ENCODE results near the gene BTK. TPM values are rescaled to one million over a fixed set of nuclear protein-coding genes. Genes with fewer than 3 reads are reported as not detected.

The BTK gene
- total RNA-seq, 1 experiment from 2014 or later: 0.37 TPM

GRCh38 chrX:101407167-101407747 is 21.3 kb upstream of the BTK start:
- H3K4me2 ChIP-seq (ENCODE audit: low read length): peak overlapping the region; percentile 67
- no peaks in the 10 kb centered on the region; a peak in 3 of 4 replicates for H3K36me3 ChIP-seq (ENCODE audit: control insufficient read depth in 1 of 2, insufficient read depth in 2 of 2, low read length in 2 of 2)
- H3K27ac ChIP-seq (ENCODE audit: low read depth, low read length): peak overlapping the region; percentile 79
- RAD21 ChIA-PET (ENCODE audit: low non-redundant PET in 1 of 2, low total read pairs in 2 of 2, uncharacterized antibody in 2 of 2, unreplicated experiment in 2 of 2): no interaction called here
- intact Hi-C loops (cut with micrococcal nuclease): no loop called here
- H3K79me2 ChIP-seq (ENCODE audit: insufficient read depth, low read length): peaks cover 69% of the 10 kb centered on the region
- no peaks in the 10 kb centered on the region for H3K9me2 ChIP-seq (ENCODE audit: insufficient read depth)
- H3K27me3 ChIP-seq (ENCODE audit: insufficient read depth, low read length): no peaks in the 10 kb centered on the region
- H3K4me1 ChIP-seq (ENCODE audit: control insufficient read depth in 1 of 2, insufficient read depth in 2 of 2, low read length in 2 of 2): 0 out of 4 replicates have a peak, but pooled peaks cover 0 to 3% of the 10 kb centered on the region in 2 experiments
- CTCF ChIA-PET: interaction anchor here (0.9 kb wide), 1 partner anchor 17 kb away, joined by 3 read pairs; the partner anchor contains the start of gene RPL36A
- no peaks in the 10 kb centered on the region for H3K9me3 ChIP-seq (ENCODE audit: control insufficient read depth in 1 of 2, insufficient read depth in 1 of 2, low read depth in 1 of 2, low read length in 2 of 2)
- H2AFZ ChIP-seq (ENCODE audit: low read depth, low read length, poor library complexity, severe bottlenecking): no peak overlapping the region
- ATAC-seq (no peak; the same call in 1 of the 2 replicates), DNase-seq (ENCODE audit: low read depth, low spot score) (no peak)
- H3K9ac ChIP-seq (ENCODE audit: low read length): peak overlapping the region; percentile 91
- no peak for TF ChIP-seq EGR1 (IDR thresholded peaks at IDR 0.05; ENCODE audit: low read depth)
- TF ChIP-seq FOSL1 (IDR thresholded peaks at IDR 0.05; ENCODE audit: low read depth): no peak
- TF ChIP-seq POLR2AphosphoS5 (IDR thresholded peaks at IDR 0.05; ENCODE audit: low read depth, low read length): no peak
- no peak for TF ChIP-seq EZH2phosphoT487 (IDR thresholded peaks at IDR 0.05; ENCODE audit: borderline replicate concordance)
- no peak for TF ChIP-seq TCF7L2 (IDR thresholded peaks at IDR 0.05; ENCODE audit: borderline replicate concordance, extremely low read depth, insufficient read depth, insufficient read length)
- no peak for TF ChIP-seq ATF3 (IDR thresholded peaks at IDR 0.05)
- TF ChIP-seq ZFX (IDR thresholded peaks at IDR 0.05): no peak
- no peak for TF ChIP-seq RAD21 (IDR thresholded peaks at IDR 0.05; ENCODE audit: low read depth)
- TF ChIP-seq CTCF (IDR thresholded peaks at IDR 0.05 in 2 of 3, conservative IDR thresholded peaks at IDR 0.05 in 1 of 3; ENCODE audit: borderline replicate concordance in 1 of 3, insufficient read depth in 1 of 3, low read depth in 2 of 3, low read length in 2 of 3): no peak
- TF ChIP-seq SIN3A (IDR thresholded peaks at IDR 0.05; ENCODE audit: low read depth): no peak
- TF ChIP-seq SRF (IDR thresholded peaks at IDR 0.05; ENCODE audit: low read depth): no peak
- TF ChIP-seq SP1 (IDR thresholded peaks at IDR 0.05; ENCODE audit: low read depth): no peak
- no TSS peak for BruUV-seq (replicated peaks)
- no peaks in the 10 kb centered on the region for H4K20me1 ChIP-seq (ENCODE audit: insufficient read depth)
- POLR2A ChIA-PET: interaction anchor here (0.9 kb wide), 1 partner anchor 10 kb away, joined by 4 read pairs; no protein-coding TSS in a partner anchor
- H3K4me3 ChIP-seq (replicated peaks in 1 of 2; ENCODE audit: low read depth in 1 of 2, low read length in 2 of 2): peak overlapping the region; percentile 76 to 90
